Endothelial cell of umbilical vein (primary cell): ENCODE results near the gene SYK. TPM values are rescaled to one million over a fixed set of nuclear protein-coding genes. Genes with fewer than 3 reads are reported as not detected.

Experiments used
- BruUV-seq: library from RNA; stranded (reverse); fragments of 400-500 nt; replicated peaks from 2 replicates; lab custom pipeline; 2021; lab: Mats Ljungman, UMichigan
- CTCF ChIA-PET: fragments of 300-600, 350-600 bp; sonication (Branson Sonifier 250); formaldehyde crosslinking; loops from one replicate; lab custom pipeline; 2021; ENCODE audit warnings: antibody characterized with exemption, inconsistent platforms; lab: Charles Lee
- POLR2A ChIA-PET: fragments of 300-600, 350-600 bp; sonication (Branson Sonifier 250); formaldehyde crosslinking; loops from one replicate; lab custom pipeline; 2021; ENCODE audit warnings: antibody characterized with exemption, inconsistent platforms; lab: Charles Lee
- DNase-seq: peaks from one replicate; pipeline ENCODE4 v3.0.0-alpha.2; 2011; ENCODE audit warnings: low read depth, low spot score
- FAIRE-seq: peaks from 2 replicates; lab custom pipeline; 2011; peaks lifted over from hg19 to GRCh38; lab: Jason Lieb, UNC
- H2AFZ ChIP-seq: 2 replicates; pipeline ENCODE4 v1.6.0; 2012; ENCODE audit warnings: low read depth, low read length, control low read depth, inconsistent platforms
- H3K27ac ChIP-seq: 2 replicates; pipeline ENCODE4 v1.5.1; 2011; ENCODE audit warnings: low read depth, mild to moderate bottlenecking, control low read depth, low read length, moderate library complexity; ENCODE audit not compliant: insufficient read depth
- H3K27me3 ChIP-seq, 2 experiments: 2 replicates each; pipeline versions ENCODE4 v1.6.0 to v1.6.1; 2011; ENCODE audit warnings: low read length in 2 of 2, mixed read lengths in 1 of 2; ENCODE audit not compliant: control insufficient read depth in 2 of 2, insufficient read depth in 2 of 2
- H3K36me3 ChIP-seq, 2 experiments: 2 replicates in 1 of 2; 3 replicates in 1 of 2; pipeline ENCODE4 v1.5.1; 2011; ENCODE audit warnings: low read length in 2 of 2, mild to moderate bottlenecking in 1 of 2, moderate library complexity in 1 of 2; ENCODE audit not compliant: control insufficient read depth in 2 of 2, insufficient read depth in 2 of 2; ENCODE audit errors: extremely low read depth in 1 of 2
- H3K4me1 ChIP-seq: 3 replicates; pipeline ENCODE4 v1.5.1; 2011; ENCODE audit warnings: mild to moderate bottlenecking, low read length; ENCODE audit not compliant: control insufficient read depth, insufficient read depth; ENCODE audit errors: extremely low read depth
- H3K4me2 ChIP-seq: 2 replicates; pipeline ENCODE4 v1.6.1; 2011; ENCODE audit warnings: low read length, control low read depth, mixed read lengths; ENCODE audit not compliant: insufficient read depth
- H3K4me3 ChIP-seq, 3 experiments: fragments of 200-600 bp in 1 of 3; sonication (generic), shearing (Covaris generic) in 1 of 3; replicated peaks in 1 of 3; 2 replicates each; pipeline ENCODE4 v1.5.1; 2011 to 2016; ENCODE audit warnings: control low read depth in 3 of 3, low read length in 3 of 3, mild to moderate bottlenecking in 2 of 3, inconsistent platforms in 1 of 3, low read depth in 1 of 3, moderate library complexity in 1 of 3; ENCODE audit not compliant: insufficient read depth in 1 of 3
- H3K79me2 ChIP-seq: 2 replicates; pipeline ENCODE4 v1.6.0; 2012; ENCODE audit warnings: low read length, inconsistent platforms; ENCODE audit not compliant: control insufficient read depth, insufficient read depth
- H3K9ac ChIP-seq: replicated peaks from 2 replicates; pipeline ENCODE3; 2011; ENCODE audit warnings: low read length, control low read depth; ENCODE audit not compliant: insufficient read depth; ENCODE audit errors: extremely low read depth
- H3K9me1 ChIP-seq: replicated peaks from 3 replicates; pipeline ENCODE4 v1.6.0; 2011; ENCODE audit warnings: mild to moderate bottlenecking, low read length; ENCODE audit not compliant: control insufficient read depth, insufficient read depth; ENCODE audit errors: extremely low read depth
- H3K9me3 ChIP-seq: replicated peaks from 2 replicates; pipeline ENCODE4 v1.5.1; 2012; ENCODE audit warnings: low read length, inconsistent platforms; ENCODE audit not compliant: control insufficient read depth, insufficient read depth
- H4K20me1 ChIP-seq: replicated peaks from 2 replicates; pipeline ENCODE3; 2011; ENCODE audit warnings: mild to moderate bottlenecking, low read length; ENCODE audit not compliant: control insufficient read depth, insufficient read depth; ENCODE audit errors: extremely low read depth
- EZH2 ChIP-seq: IDR thresholded peaks from 2 replicates; pipeline ENCODE4 v1.6.1; 2012; ENCODE audit warnings: borderline replicate concordance, low read depth, mild to moderate bottlenecking, moderate library complexity, low read length, inconsistent platforms; ENCODE audit not compliant: severe bottlenecking
- FOS ChIP-seq: IDR thresholded peaks from 2 replicates; pipeline ENCODE4 v1.6.1; 2011; ENCODE audit warnings: mild to moderate bottlenecking, low read length, moderate library complexity, borderline replicate concordance; ENCODE audit not compliant: insufficient read depth
- GATA2 ChIP-seq: IDR thresholded peaks from 2 replicates; pipeline ENCODE4 v1.7.0; 2011; ENCODE audit warnings: low read depth, mild to moderate bottlenecking, moderate library complexity, mixed read lengths, low read length; ENCODE audit not compliant: insufficient read length, insufficient read depth
- JUN ChIP-seq: IDR thresholded peaks from 2 replicates; pipeline ENCODE4 v1.6.1; 2011; ENCODE audit warnings: borderline replicate concordance, low read depth; ENCODE audit not compliant: insufficient read length, insufficient read depth
- MAX ChIP-seq: IDR thresholded peaks from 2 replicates; pipeline ENCODE4 v1.6.1; 2011; ENCODE audit not compliant: insufficient read depth, insufficient read length
- MYC ChIP-seq: IDR thresholded peaks from one replicate; pipeline ENCODE4 v1.6.1; 2011; ENCODE audit warnings: mild to moderate bottlenecking, low read depth, low read length
- POLR2A ChIP-seq: IDR thresholded peaks from 2 replicates; pipeline ENCODE4 v1.6.1; 2012; ENCODE audit warnings: low read depth, mild to moderate bottlenecking, control low read depth, low read length
- POLR2AphosphoS5 ChIP-seq: IDR thresholded peaks from 2 replicates; pipeline ENCODE4 v1.6.1; 2012; ENCODE audit warnings: low read depth, mild to moderate bottlenecking, control low read depth, low read length, moderate library complexity; ENCODE audit not compliant: insufficient read depth
- dilution Hi-C: fragments of 300-500 bp; cut with MboI; formaldehyde crosslinking; loops from one replicate; pipeline ENCODE4 v1.15.0; 2019; ENCODE audit warnings: low sequenced_read_pairs; ENCODE audit not compliant: extremely low pct_ligation_motif_present
- intact Hi-C: fragments of 100-400 bp; cut with micrococcal nuclease; formaldehyde crosslinking; loops from one replicate; pipeline ENCODE4 v1.10.0; 2022
- polyA plus RNA-seq, 4 experiments: library from polyadenylated mRNA; depleted of rRNA in 3 of 4; stranded (reverse) in 3 of 4; unstranded in 1 of 4; fragments of >200 nt; gene quantifications; 2 replicates each; pipeline versions ENCODE4 v1.2.1 to v1.2.3, GENCODE V29; 2011 to 2012; ENCODE audit warnings: missing spikeins in 1 of 4
- total RNA-seq: library from RNA; stranded (reverse); gene quantifications from 2 replicates; pipeline ENCODE4 v1.2.3, GENCODE V29; 2021
- TF ChIP-seq, protein P1 (sequence below), 2 donors: IDR thresholded peaks; 1 replicate in 1 of 2; 2 replicates in 1 of 2; pipeline ENCODE4 v1.5.1; 2011; ENCODE audit warnings: low read length in 2 of 2, mild to moderate bottlenecking in 2 of 2, moderate library complexity in 2 of 2, control low read depth in 1 of 2, inconsistent platforms in 1 of 2, low read depth in 1 of 2; ENCODE audit not compliant: insufficient read depth in 1 of 2; ENCODE audit errors: extremely low read depth in 1 of 2

Gene SYK
- total and polyA plus RNA-seq, 2 donors (not counting 3 experiments of a cell fraction or from before 2014, with no cell fraction given), result not detected

- ChIA-PET POLR2A (no interaction called here), CTCF (no interaction called here)
- H3K9ac ChIP-seq, result no peak overlapping the region
- no peak overlapping the region for H3K4me3 ChIP-seq
- no peak for TF ChIP-seq POLR2A
- no peak for TF ChIP-seq FOS
- no peak for TF ChIP-seq JUN
- no peak for TF ChIP-seq GATA2
- no peak for TF ChIP-seq EZH2
- TF ChIP-seq POLR2AphosphoS5, result no peak
- TF ChIP-seq, protein P1, sequence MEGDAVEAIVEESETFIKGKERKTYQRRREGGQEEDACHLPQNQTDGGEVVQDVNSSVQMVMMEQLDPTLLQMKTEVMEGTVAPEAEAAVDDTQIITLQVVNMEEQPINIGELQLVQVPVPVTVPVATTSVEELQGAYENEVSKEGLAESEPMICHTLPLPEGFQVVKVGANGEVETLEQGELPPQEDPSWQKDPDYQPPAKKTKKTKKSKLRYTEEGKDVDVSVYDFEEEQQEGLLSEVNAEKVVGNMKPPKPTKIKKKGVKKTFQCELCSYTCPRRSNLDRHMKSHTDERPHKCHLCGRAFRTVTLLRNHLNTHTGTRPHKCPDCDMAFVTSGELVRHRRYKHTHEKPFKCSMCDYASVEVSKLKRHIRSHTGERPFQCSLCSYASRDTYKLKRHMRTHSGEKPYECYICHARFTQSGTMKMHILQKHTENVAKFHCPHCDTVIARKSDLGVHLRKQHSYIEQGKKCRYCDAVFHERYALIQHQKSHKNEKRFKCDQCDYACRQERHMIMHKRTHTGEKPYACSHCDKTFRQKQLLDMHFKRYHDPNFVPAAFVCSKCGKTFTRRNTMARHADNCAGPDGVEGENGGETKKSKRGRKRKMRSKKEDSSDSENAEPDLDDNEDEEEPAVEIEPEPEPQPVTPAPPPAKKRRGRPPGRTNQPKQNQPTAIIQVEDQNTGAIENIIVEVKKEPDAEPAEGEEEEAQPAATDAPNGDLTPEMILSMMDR (IDR thresholded peaks at IDR 0.05; ENCODE audit: extremely low read depth in 1 of 2, insufficient read depth in 1 of 2, low read depth in 1 of 2, low read length in 2 of 2), result no peak
- no peak for TF ChIP-seq MYC
- no peak for TF ChIP-seq MAX
- no peaks in the 10 kb centered on the region for H3K79me2 ChIP-seq
- H3K27ac ChIP-seq, result no peak overlapping the region
- no peak overlapping the region for H2AFZ ChIP-seq
- H3K9me3 ChIP-seq, result no peaks in the 10 kb centered on the region
- no TSS peak for BruUV-seq
- H3K4me1 ChIP-seq, result no peaks in the 10 kb centered on the region
- no peak overlapping the region for H3K4me2 ChIP-seq
- H3K27me3 ChIP-seq, result no peaks in the 10 kb centered on the region
- no peaks in the 10 kb centered on the region for H3K36me3 ChIP-seq
- DNase-seq (no peak), FAIRE-seq (no peak)
- no peaks in the 10 kb centered on the region for H4K20me1 ChIP-seq
- dilution Hi-C loops (no loop called here), intact Hi-C loops (no loop called here)
- no peaks in the 10 kb centered on the region for H3K9me1 ChIP-seq
Observed at GRCh38 chr9:90841615-90842014, 40.0 kb downstream of the SYK start.
